HEK293 (cell line): Measurements from ENCODE around the gene NDOR1.
A peak's percentile ranks its signal among the peaks of the same experiment; 100 is the strongest.

Source experiments
- CTCF ChIA-PET: fragments of 350-600 bp; formaldehyde crosslinking; extraction: SDS; loops from one replicate; lab custom pipeline; 2021; ENCODE audit warnings: antibody characterized with exemption; lab: Yijun Ruan, JAX
- POLR2A ChIA-PET: fragments of 300-600 bp; formaldehyde crosslinking; extraction: SDS; loops from one replicate; lab custom pipeline; 2020; ENCODE audit warnings: antibody characterized with exemption, inconsistent platforms; lab: Yijun Ruan, JAX
- H3K27ac ChIP-seq: fragments of 200-500 bp; sonication (Bioruptor generic); 2 replicates; pipeline ENCODE4 v1.5.1; 2014; ENCODE audit warnings: low read depth, low read length, control low read depth, inconsistent platforms; ENCODE audit errors: extremely low read depth
- H3K36me3 ChIP-seq, 2 experiments: fragments of 200-500 bp in 1 of 2; sonication (Bioruptor generic) in 1 of 2; 1 replicate in 1 of 2; 2 replicates in 1 of 2; pipeline ENCODE4 v1.5.1; 2014 to 2017; ENCODE audit warnings: inconsistent platforms in 2 of 2, low read length in 2 of 2; ENCODE audit not compliant: control insufficient read depth in 2 of 2, insufficient read depth in 1 of 2
- H3K4me1 ChIP-seq: fragments of 200-500 bp; sonication (Bioruptor generic); 2 replicates; pipeline ENCODE4 v1.5.1; 2014; ENCODE audit warnings: mild to moderate bottlenecking, low read length, inconsistent platforms; ENCODE audit not compliant: control insufficient read depth, insufficient read depth
- H3K4me3 ChIP-seq: 2 replicates; pipeline ENCODE4 v1.5.1; 2011; ENCODE audit warnings: low read depth, mild to moderate bottlenecking, control low read depth, low read length, moderate library complexity
- H3K9me3 ChIP-seq: fragments of 200-500 bp; sonication (Bioruptor generic); 2 replicates; pipeline ENCODE4 v1.5.1; 2014; ENCODE audit warnings: low read depth, low read length, inconsistent platforms; ENCODE audit not compliant: control insufficient read depth, insufficient read depth
- GLI2 ChIP-seq: fragments of 450-650 bp; formaldehyde crosslinking; IDR thresholded peaks from 2 replicates; pipeline ENCODE4; 2017; ENCODE audit warnings: missing biosample characterization, missing genetic modification characterization, low read depth, borderline replicate concordance
- GLIS2 ChIP-seq: fragments of 450-650 bp; formaldehyde crosslinking; IDR thresholded peaks from 2 replicates; pipeline ENCODE4 v1.5.1; 2016; ENCODE audit warnings: missing biosample characterization, missing genetic modification characterization
- KLF10 ChIP-seq: fragments of 450-650 bp; IDR thresholded peaks from 2 replicates; pipeline ENCODE4 v1.5.1; 2018; ENCODE audit warnings: missing biosample characterization, mild to moderate bottlenecking, missing genetic modification characterization
- KLF7 ChIP-seq: fragments of 450-650 bp; formaldehyde crosslinking; IDR thresholded peaks from 2 replicates; pipeline ENCODE4 v1.5.1; 2016; ENCODE audit warnings: missing biosample characterization, missing genetic modification characterization, borderline replicate concordance
- KLF8 ChIP-seq: fragments of 450-650 bp; formaldehyde crosslinking; IDR thresholded peaks from 2 replicates; pipeline ENCODE4 v1.5.1; 2016; ENCODE audit warnings: missing biosample characterization, missing genetic modification characterization
- SCRT1 ChIP-seq: fragments of 450-650 bp; formaldehyde crosslinking; IDR thresholded peaks from 2 replicates; pipeline ENCODE4 v1.5.1; 2016; ENCODE audit warnings: missing biosample characterization, missing genetic modification characterization, borderline replicate concordance
- SP7 ChIP-seq: fragments of 450-650 bp; formaldehyde crosslinking; IDR thresholded peaks from 2 replicates; pipeline ENCODE4 v1.5.1; 2016; ENCODE audit warnings: missing biosample characterization, missing genetic modification characterization
- YY1 ChIP-seq: fragments of 450-650 bp; formaldehyde crosslinking; IDR thresholded peaks from 2 replicates; pipeline ENCODE4 v1.5.1; 2018; ENCODE audit warnings: missing biosample characterization, missing genetic modification characterization
- ZBTB17 ChIP-seq: fragments of 450-650 bp; formaldehyde crosslinking; IDR thresholded peaks from 2 replicates; pipeline ENCODE4 v1.5.1; 2016; ENCODE audit warnings: missing biosample characterization, missing genetic modification characterization
- ZBTB20 ChIP-seq: fragments of 450-650 bp; formaldehyde crosslinking; IDR thresholded peaks from 2 replicates; pipeline ENCODE4 v1.5.1; 2016; ENCODE audit warnings: missing biosample characterization, missing genetic modification characterization
- ZBTB48 ChIP-seq: fragments of 450-650 bp; formaldehyde crosslinking; IDR thresholded peaks from 2 replicates; pipeline ENCODE4 v1.5.1; 2016; ENCODE audit warnings: missing biosample characterization, missing genetic modification characterization
- ZFP3 ChIP-seq: fragments of 450-650 bp; formaldehyde crosslinking; IDR thresholded peaks from 2 replicates; pipeline ENCODE4 v1.5.1; 2016; ENCODE audit warnings: low read depth, missing biosample characterization, missing genetic modification characterization
- ZFP37 ChIP-seq: fragments of 450-650 bp; formaldehyde crosslinking; IDR thresholded peaks from 2 replicates; pipeline ENCODE4 v1.5.1; 2016; ENCODE audit warnings: missing biosample characterization, missing genetic modification characterization
- ZFP41 ChIP-seq: fragments of 450-650 bp; formaldehyde crosslinking; IDR thresholded peaks from 2 replicates; pipeline ENCODE4 v1.5.1; 2016; ENCODE audit warnings: missing biosample characterization, missing genetic modification characterization, borderline replicate concordance
- ZNF146 ChIP-seq: fragments of 450-650 bp; formaldehyde crosslinking; IDR thresholded peaks from 2 replicates; pipeline ENCODE4 v1.5.1; 2016; ENCODE audit warnings: missing biosample characterization, missing genetic modification characterization
- ZNF175 ChIP-seq: fragments of 450-650 bp; formaldehyde crosslinking; IDR thresholded peaks from 2 replicates; pipeline ENCODE4 v1.5.1; 2016; ENCODE audit warnings: missing biosample characterization, missing genetic modification characterization
- ZNF248 ChIP-seq: fragments of 450-650 bp; formaldehyde crosslinking; IDR thresholded peaks from 2 replicates; pipeline ENCODE4 v1.5.1; 2017; ENCODE audit warnings: missing biosample characterization, missing genetic modification characterization
- ZNF274 ChIP-seq, 2 experiments: fragments of 200-500 bp in 1 of 2; fragments of 450-650 bp in 1 of 2; sonication (Bioruptor generic) in 1 of 2; formaldehyde crosslinking in 1 of 2; IDR thresholded peaks; 2 replicates each; pipeline versions ENCODE4 v1.5.1 to v1.6.1; 2014 to 2016; ENCODE audit warnings: borderline replicate concordance in 1 of 2, inconsistent platforms in 1 of 2, low read length in 1 of 2, missing biosample characterization in 1 of 2, missing genetic modification characterization in 1 of 2
- ZNF404 ChIP-seq: fragments of 450-650 bp; formaldehyde crosslinking; IDR thresholded peaks from 2 replicates; pipeline ENCODE4 v1.5.1; 2017; ENCODE audit warnings: missing biosample characterization, missing genetic modification characterization
- ZNF423 ChIP-seq: fragments of 450-650 bp; formaldehyde crosslinking; IDR thresholded peaks from 2 replicates; pipeline ENCODE4 v1.5.1; 2016; ENCODE audit warnings: missing biosample characterization, missing genetic modification characterization
- ZNF561 ChIP-seq: fragments of 450-650 bp; IDR thresholded peaks from 2 replicates; pipeline ENCODE4 v1.5.1; 2018; ENCODE audit warnings: missing biosample characterization, missing genetic modification characterization, borderline replicate concordance
- ZNF600 ChIP-seq: fragments of 450-650 bp; formaldehyde crosslinking; IDR thresholded peaks from 2 replicates; pipeline ENCODE4 v1.5.1; 2016; ENCODE audit warnings: missing biosample characterization, missing genetic modification characterization
- ZNF610 ChIP-seq: fragments of 450-650 bp; formaldehyde crosslinking; IDR thresholded peaks from 2 replicates; pipeline ENCODE4 v1.5.1; 2016; ENCODE audit warnings: missing biosample characterization, missing genetic modification characterization, borderline replicate concordance
- ZNF677 ChIP-seq: fragments of 450-650 bp; IDR thresholded peaks from 2 replicates; pipeline ENCODE4 v1.5.0; 2018; ENCODE audit warnings: missing biosample characterization, mild to moderate bottlenecking, missing genetic modification characterization, moderate library complexity
- ZNF768 ChIP-seq: fragments of 450-650 bp; formaldehyde crosslinking; IDR thresholded peaks from 2 replicates; pipeline ENCODE4 v1.5.1; 2018; ENCODE audit warnings: missing biosample characterization, mild to moderate bottlenecking, missing genetic modification characterization
- ZNF830 ChIP-seq: fragments of 450-650 bp; IDR thresholded peaks from 2 replicates; pipeline ENCODE4 v1.5.0; 2018; ENCODE audit warnings: missing biosample characterization, missing genetic modification characterization, low read depth, mild to moderate bottlenecking, moderate library complexity
- ZNF843 ChIP-seq: fragments of 450-650 bp; formaldehyde crosslinking; IDR thresholded peaks from 2 replicates; pipeline ENCODE4 v1.5.1; 2016; ENCODE audit warnings: missing biosample characterization, missing genetic modification characterization
- ZSCAN5A ChIP-seq: fragments of 450-650 bp; formaldehyde crosslinking; IDR thresholded peaks from 2 replicates; pipeline ENCODE4 v1.5.1; 2016; ENCODE audit warnings: missing biosample characterization, missing genetic modification characterization
- TF ChIP-seq, protein P1 (sequence below): fragments of 450-650 bp; formaldehyde crosslinking; IDR thresholded peaks from 2 replicates; pipeline ENCODE4 v1.5.1; 2016; ENCODE audit warnings: missing biosample characterization, missing genetic modification characterization
- TF ChIP-seq, protein P2 (sequence below): fragments of 450-650 bp; formaldehyde crosslinking; IDR thresholded peaks from 2 replicates; pipeline ENCODE4 v1.5.1; 2017; ENCODE audit warnings: missing biosample characterization, missing genetic modification characterization

Gene NDOR1

GRCh38 chr9:137198051-137198901 is 7.2 kb upstream of the NDOR1 start:
- ChIA-PET CTCF (interaction anchor here (0.5 to 3.3 kb wide), 6 partner anchors 9 to 440 kb away, joined by 3 to 22 read pairs (median 3); partner anchors contain the start of genes ANAPC2 and SSNA1), POLR2A (interaction anchor here (0.6 to 3.4 kb wide), 9 partner anchors 9 to 69 kb away, joined by 3 to 34 read pairs (median 5); partner anchors contain the start of genes ANAPC2, LRRC26, SSNA1 and TUBB4B)
- H3K9me3 ChIP-seq: no peaks in the 10 kb centered on the region
- H3K4me1 ChIP-seq: peaks cover 5% of the 10 kb centered on the region; the same call in 1 of the 2 replicates
- H3K4me3 ChIP-seq: no peak overlapping the region; the same call in 1 of the 2 replicates
- no peaks in the 10 kb centered on the region for H3K36me3 ChIP-seq
- H3K27ac ChIP-seq: no peak overlapping the region
- TF ChIP-seq ZNF274 (IDR thresholded peaks at IDR 0.05; ENCODE audit: low read length): no peak
- no peak for TF ChIP-seq ZNF274 (tag by site-specific recombination; IDR thresholded peaks at IDR 0.05; ENCODE audit: borderline replicate concordance)
- no peak for TF ChIP-seq ZSCAN5A (tag by site-specific recombination)
- TF ChIP-seq ZFP37 (tag by site-specific recombination): no peak
- no peak for TF ChIP-seq ZNF175 (tag by site-specific recombination)
- no peak for TF ChIP-seq ZFP3
- TF ChIP-seq ZNF404: no peak
- no peak for TF ChIP-seq KLF7 (tag by site-specific recombination)
- no peak for TF ChIP-seq YY1 (tag by site-specific recombination)
- 0 out of 2 replicates have a peak, but pooled peaks have one; percentile 27 for TF ChIP-seq ZBTB20 (tag by site-specific recombination)
- no peak for TF ChIP-seq ZNF843 (tag by site-specific recombination)
- no peak for TF ChIP-seq SCRT1 (tag by site-specific recombination)
- TF ChIP-seq ZNF600: peak; percentile 48; the same call in 1 of the 2 replicates
- TF ChIP-seq SP7 (tag by site-specific recombination): no peak
- TF ChIP-seq, protein P1, sequence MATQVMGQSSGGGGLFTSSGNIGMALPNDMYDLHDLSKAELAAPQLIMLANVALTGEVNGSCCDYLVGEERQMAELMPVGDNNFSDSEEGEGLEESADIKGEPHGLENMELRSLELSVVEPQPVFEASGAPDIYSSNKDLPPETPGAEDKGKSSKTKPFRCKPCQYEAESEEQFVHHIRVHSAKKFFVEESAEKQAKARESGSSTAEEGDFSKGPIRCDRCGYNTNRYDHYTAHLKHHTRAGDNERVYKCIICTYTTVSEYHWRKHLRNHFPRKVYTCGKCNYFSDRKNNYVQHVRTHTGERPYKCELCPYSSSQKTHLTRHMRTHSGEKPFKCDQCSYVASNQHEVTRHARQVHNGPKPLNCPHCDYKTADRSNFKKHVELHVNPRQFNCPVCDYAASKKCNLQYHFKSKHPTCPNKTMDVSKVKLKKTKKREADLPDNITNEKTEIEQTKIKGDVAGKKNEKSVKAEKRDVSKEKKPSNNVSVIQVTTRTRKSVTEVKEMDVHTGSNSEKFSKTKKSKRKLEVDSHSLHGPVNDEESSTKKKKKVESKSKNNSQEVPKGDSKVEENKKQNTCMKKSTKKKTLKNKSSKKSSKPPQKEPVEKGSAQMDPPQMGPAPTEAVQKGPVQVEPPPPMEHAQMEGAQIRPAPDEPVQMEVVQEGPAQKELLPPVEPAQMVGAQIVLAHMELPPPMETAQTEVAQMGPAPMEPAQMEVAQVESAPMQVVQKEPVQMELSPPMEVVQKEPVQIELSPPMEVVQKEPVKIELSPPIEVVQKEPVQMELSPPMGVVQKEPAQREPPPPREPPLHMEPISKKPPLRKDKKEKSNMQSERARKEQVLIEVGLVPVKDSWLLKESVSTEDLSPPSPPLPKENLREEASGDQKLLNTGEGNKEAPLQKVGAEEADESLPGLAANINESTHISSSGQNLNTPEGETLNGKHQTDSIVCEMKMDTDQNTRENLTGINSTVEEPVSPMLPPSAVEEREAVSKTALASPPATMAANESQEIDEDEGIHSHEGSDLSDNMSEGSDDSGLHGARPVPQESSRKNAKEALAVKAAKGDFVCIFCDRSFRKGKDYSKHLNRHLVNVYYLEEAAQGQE (tag by site-specific recombination): peak; percentile 85
- TF ChIP-seq ZNF561: no peak
- TF ChIP-seq ZFP41 (tag by site-specific recombination): no peak
- no peak for TF ChIP-seq GLI2
- TF ChIP-seq GLIS2: peak; percentile 8; the same call in 1 of the 2 replicates
- TF ChIP-seq, protein P2, sequence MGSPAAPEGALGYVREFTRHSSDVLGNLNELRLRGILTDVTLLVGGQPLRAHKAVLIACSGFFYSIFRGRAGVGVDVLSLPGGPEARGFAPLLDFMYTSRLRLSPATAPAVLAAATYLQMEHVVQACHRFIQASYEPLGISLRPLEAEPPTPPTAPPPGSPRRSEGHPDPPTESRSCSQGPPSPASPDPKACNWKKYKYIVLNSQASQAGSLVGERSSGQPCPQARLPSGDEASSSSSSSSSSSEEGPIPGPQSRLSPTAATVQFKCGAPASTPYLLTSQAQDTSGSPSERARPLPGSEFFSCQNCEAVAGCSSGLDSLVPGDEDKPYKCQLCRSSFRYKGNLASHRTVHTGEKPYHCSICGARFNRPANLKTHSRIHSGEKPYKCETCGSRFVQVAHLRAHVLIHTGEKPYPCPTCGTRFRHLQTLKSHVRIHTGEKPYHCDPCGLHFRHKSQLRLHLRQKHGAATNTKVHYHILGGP (tag by site-specific recombination): no peak
- TF ChIP-seq ZNF610 (tag by site-specific recombination): no peak
- TF ChIP-seq ZBTB48 (tag by site-specific recombination): no peak
- TF ChIP-seq KLF8 (tag by site-specific recombination): no peak
- TF ChIP-seq ZNF248 (tag by site-specific recombination): no peak
- no peak for TF ChIP-seq KLF10 (tag by site-specific recombination)
- TF ChIP-seq ZBTB17: 0 out of 2 replicates have a peak, but pooled peaks have one; percentile 25
- no peak for TF ChIP-seq ZNF146 (tag by site-specific recombination)
- no peak for TF ChIP-seq ZNF423 (tag by site-specific recombination)
- no peak for TF ChIP-seq ZNF768 (tag by site-specific recombination)
- TF ChIP-seq ZNF677 (tag by site-specific recombination): no peak
- no peak for TF ChIP-seq ZNF830 (tag by site-specific recombination)
